Measurements from ENCODE around the gene GSDME.
A peak's percentile ranks its signal among the peaks of the same experiment; 100 is the strongest.
"Not testable (repeated sequence)": the region's sequence is repeated elsewhere in the genome, so short reads cannot be mapped to it uniquely, and the experiment has no call there.

GSDME gene

GRCh38 chr7:24798261-24798660, 41.0 kb upstream of the GSDME start:
- in situ Hi-C loops (cut with MboI; ENCODE audit: low pct_unique_long_range_greater_than_20kb, low sequenced_read_pairs, unreplicated experiment), result no loop called here

GRCh38 chr7:24797270-24797669, 40.0 kb upstream of the GSDME start:
- in situ Hi-C loops (cut with MboI; ENCODE audit: low pct_unique_long_range_greater_than_20kb, low sequenced_read_pairs, unreplicated experiment), result no loop called here
- no peak for DNase-seq (ENCODE audit: low spot score)
- no peak for TF ChIP-seq CTCF (IDR thresholded peaks at IDR 0.05; ENCODE audit: extremely low read depth, insufficient read depth, missing control alignments)

More at GRCh38 chr7:24798261-24798660, 41.0 kb upstream of the GSDME start:
- TF ChIP-seq CTCF (IDR thresholded peaks at IDR 0.05; ENCODE audit: extremely low read depth, insufficient read depth, missing control alignments), result no peak
- DNase-seq (ENCODE audit: low spot score), result no peak

GRCh38 chr7:24795407-24795767, 38.1 kb upstream of the GSDME start:
- in situ Hi-C loops (cut with MboI; ENCODE audit: low pct_unique_long_range_greater_than_20kb, low sequenced_read_pairs, unreplicated experiment), result no loop called here
- no peak for DNase-seq (ENCODE audit: low spot score)
- no peak for TF ChIP-seq CTCF (IDR thresholded peaks at IDR 0.05; ENCODE audit: extremely low read depth, insufficient read depth, missing control alignments)

- DNase-seq (ENCODE audit: low spot score); in situ Hi-C loops (cut with MboI; ENCODE audit: low pct_unique_long_range_greater_than_20kb, low sequenced_read_pairs, unreplicated experiment): not testable (repeated sequence)
Measured at GRCh38 chr7:24794751-24795406, 37.6 kb upstream of the GSDME start.

GRCh38 chr7:24793982-24794648, 36.9 kb upstream of the GSDME start:
- TF ChIP-seq CTCF (IDR thresholded peaks at IDR 0.05; ENCODE audit: extremely low read depth, insufficient read depth, missing control alignments), result no peak
- in situ Hi-C loops (cut with MboI; ENCODE audit: low pct_unique_long_range_greater_than_20kb, low sequenced_read_pairs, unreplicated experiment), result no loop called here
- DNase-seq (ENCODE audit: low spot score), result no peak

GRCh38 chr7:24788961-24789576, 31.8 kb upstream of the GSDME start:
- no peak for DNase-seq (ENCODE audit: low spot score)
- TF ChIP-seq CTCF (IDR thresholded peaks at IDR 0.05; ENCODE audit: extremely low read depth, insufficient read depth, missing control alignments), result no peak
- in situ Hi-C loops (cut with MboI; ENCODE audit: low pct_unique_long_range_greater_than_20kb, low sequenced_read_pairs, unreplicated experiment), result no loop called here

GRCh38 chr7:24788075-24788474, 30.8 kb upstream of the GSDME start:
- TF ChIP-seq CTCF (IDR thresholded peaks at IDR 0.05; ENCODE audit: extremely low read depth, insufficient read depth, missing control alignments), result peak; percentile 45
- in situ Hi-C loops (cut with MboI; ENCODE audit: low pct_unique_long_range_greater_than_20kb, low sequenced_read_pairs, unreplicated experiment), result no loop called here
- no peak for DNase-seq (ENCODE audit: low spot score)
